Gastrocnemius medialis (tissue), 4 donors: Measurements from ENCODE around the gene C4orf50. TPM values are rescaled to one million over a fixed set of nuclear protein-coding genes. Genes with fewer than 3 reads are reported as not detected.
"Not testable (repeated sequence)": the region's sequence is repeated elsewhere in the genome, so short reads cannot be mapped to it uniquely, and the experiment has no call there.

Experiments used
- ATAC-seq, 2 donors: fragments of 150-250 bp; one replicate each; pipeline ENCODE4 v1.9.1; 2016
- DNase-seq, 2 donors: peaks; one replicate each; pipeline ENCODE4 v3.0.0-alpha.2; 2019
- H3K27ac ChIP-seq, 4 donors: fragments of 200-600 bp; sonication (generic); 1 replicate in 1 of 4; 2 replicates in 3 of 4; pipeline ENCODE4 v1.5.1; 2016 to 2018; ENCODE audit warnings: mild to moderate bottlenecking in 2 of 4, moderate library complexity in 1 of 4
- H3K27me3 ChIP-seq, 3 donors: fragments of 200-600 bp; sonication (generic) in 2 of 3; 1 replicate in 1 of 3; 2 replicates in 2 of 3; pipeline versions ENCODE4 v1.5.1 to v1.6.0; 2016 to 2019; ENCODE audit warnings: mild to moderate bottlenecking in 1 of 3, moderate library complexity in 1 of 3
- H3K36me3 ChIP-seq, 2 donors: fragments of 200-600 bp; sonication (generic) in 1 of 2; one replicate each; pipeline ENCODE4 v1.5.1; 2017 to 2018
- H3K4me1 ChIP-seq, 2 donors: fragments of 200-600 bp; sonication (generic) in 1 of 2; one replicate each; pipeline ENCODE4 v1.5.1; 2016 to 2017; ENCODE audit warnings: mild to moderate bottlenecking in 2 of 2
- H3K4me3 ChIP-seq, 4 donors: fragments of 200-600 bp; sonication (generic) in 3 of 4; 1 replicate in 1 of 4; 2 replicates in 3 of 4; pipeline ENCODE4 v1.5.1; 2016 to 2019; ENCODE audit warnings: mild to moderate bottlenecking in 2 of 4
- H3K9me3 ChIP-seq, 3 donors: fragments of 200-600 bp; sonication (generic) in 2 of 3; 1 replicate in 1 of 3; 2 replicates in 2 of 3; pipeline ENCODE4 v1.5.1; 2016 to 2019
- CTCF ChIP-seq, 5 experiments: fragments of 450-650 bp in 3 of 5; fragments of 200-600 bp in 2 of 5; sonication (generic) in 2 of 5; IDR thresholded peaks in 4 of 5; conservative IDR thresholded peaks in 1 of 5; 1 replicate in 4 of 5; 2 replicates in 1 of 5; pipeline ENCODE4 v1.5.1; 2016 to 2019; ENCODE audit warnings: antibody characterized with exemption in 5 of 5, mild to moderate bottlenecking in 3 of 5, moderate library complexity in 3 of 5
- POLR2A ChIP-seq, 2 donors: fragments of 450-650 bp; IDR thresholded peaks; one replicate each; pipeline ENCODE4 v1.6.1; 2017; ENCODE audit warnings: antibody characterized with exemption in 2 of 2, mild to moderate bottlenecking in 2 of 2, moderate library complexity in 2 of 2
- in situ Hi-C, 4 donors: fragments of 200-750 bp; cut with MboI; loops; one replicate each; pipeline versions ENCODE4 v1.15.0 to v1.8.0; 2017; ENCODE audit warnings: low sequenced_read_pairs in 4 of 4
- intact Hi-C: fragments of 100-400 bp; cut with DNase I; formaldehyde crosslinking; loops from one replicate; pipeline ENCODE4 v1.15.1; 2023; ENCODE audit warnings: low total_unique reads
- total RNA-seq, 4 donors: library from RNA; depleted of rRNA; stranded (reverse); fragments of >200 nt; gene quantifications; one replicate each; pipeline versions ENCODE4 v1.1.0 to v1.2.3, GENCODE V29; 2016

Gene C4orf50
- total RNA-seq, 4 donors from 2014 or later, result 0.03 TPM; not detected in 3

- intact Hi-C loops (no loop called here), in situ Hi-C loops (no loop called here)
- Histone ChIP-seq H3K4me3 (no peak overlapping the region), H3K9me3 (no peaks in the 10 kb centered on the region), H3K27me3 (no peaks in the 10 kb centered on the region), H3K36me3 (no peaks in the 10 kb centered on the region), H3K4me1 (no peaks in the 10 kb centered on the region), H3K27ac (no peak overlapping the region)
- DNase-seq, result no peak
- no peak for TF ChIP-seq CTCF (IDR thresholded peaks at IDR 0.05 in 4 of 5, conservative IDR thresholded peaks at IDR 0.05 in 1 of 5)
- no peak for TF ChIP-seq POLR2A (IDR thresholded peaks at IDR 0.05)
- ATAC-seq, result no peak
Observed at GRCh38 chr4:5858020-5858769, 160.0 kb downstream of the C4orf50 start.

- no peak for DNase-seq
- in situ Hi-C loops (no loop called here), intact Hi-C loops (no loop called here)
- Histone ChIP-seq H3K27ac (no peak overlapping the region), H3K36me3 (no peaks in the 10 kb centered on the region), H3K27me3 (no peaks in the 10 kb centered on the region), H3K4me3 (no peak overlapping the region), H3K9me3 (no peaks in the 10 kb centered on the region), H3K4me1 (no peaks in the 10 kb centered on the region)
- no peak for TF ChIP-seq CTCF (IDR thresholded peaks at IDR 0.05 in 4 of 5, conservative IDR thresholded peaks at IDR 0.05 in 1 of 5)
- TF ChIP-seq POLR2A (IDR thresholded peaks at IDR 0.05), result no peak
- ATAC-seq, result no peak
Observed at GRCh38 chr4:5857199-5857598, 161.0 kb downstream of the C4orf50 start.

GRCh38 chr4:5856362-5856761 lies 161.9 kb downstream of the C4orf50 start:
- H3K9me3 ChIP-seq, H3K4me3 ChIP-seq, in situ Hi-C loops, H3K36me3 ChIP-seq, H3K27ac ChIP-seq, H3K4me1 ChIP-seq, DNase-seq, H3K27me3 ChIP-seq, intact Hi-C loops, ATAC-seq: not testable (repeated sequence)

- in situ Hi-C loops, result no loop called here
- no peaks in the 10 kb centered on the region for H3K9me3 ChIP-seq
- intact Hi-C loops, result no loop called here
Observed at GRCh38 chr4:5854929-5855328, 163.3 kb downstream of the C4orf50 start.

More at GRCh38 chr4:5854929-5855328, 163.3 kb downstream of the C4orf50 start:
- DNase-seq (no peak), ATAC-seq (no peak)
- H3K27me3 ChIP-seq, result peaks cover 0 to 5% (median 0%) of the 10 kb centered on the region in 3 donors
- H3K4me1 ChIP-seq, result no peaks in the 10 kb centered on the region
- H3K27ac ChIP-seq, result no peak overlapping the region
- H3K4me3 ChIP-seq, result no peak overlapping the region
- no peak for TF ChIP-seq CTCF (IDR thresholded peaks at IDR 0.05 in 4 of 5, conservative IDR thresholded peaks at IDR 0.05 in 1 of 5)
- TF ChIP-seq POLR2A (IDR thresholded peaks at IDR 0.05), result no peak
- H3K36me3 ChIP-seq, result no peaks in the 10 kb centered on the region
